ENCODE results near the gene PLEKHJ1. TPM values are rescaled to one million over a fixed set of nuclear protein-coding genes. Genes with fewer than 3 reads are reported as not detected.

The PLEKHJ1 gene
- total RNA-seq, 1 donor from 2014 or later, result 61.6 TPM

Other genes starting within 250 kb of the PLEKHJ1 start
- 32.5 and 52.0 TPM in 2 replicates for gene BTBD2, start 220.6 kb downstream of the PLEKHJ1 start, total RNA-seq
- gene MKNK2, start 185.1 kb downstream of the PLEKHJ1 start, total RNA-seq, result 105 and 109 TPM in 2 replicates
- 14.8 and 22.8 TPM in 2 replicates for gene MOB3A, start 140.0 kb downstream of the PLEKHJ1 start, total RNA-seq
- gene IZUMO4, start 139.4 kb downstream of the PLEKHJ1 start, total RNA-seq, result 0.76 and 0.77 TPM in 2 replicates
- gene AP3D1, start 84.8 kb downstream of the PLEKHJ1 start, total RNA-seq, result 57.6 and 85.2 TPM in 2 replicates
- gene DOT1L, start 72.4 kb downstream of the PLEKHJ1 start, total RNA-seq, result 2.7 and 4.9 TPM in 2 replicates
- 44.7 and 57.9 TPM in 2 replicates for gene SF3A2, start 495 bp upstream of the PLEKHJ1 start, total RNA-seq
- gene AMH, start 13.0 kb upstream of the PLEKHJ1 start, total RNA-seq, result 0.64 and 1.8 TPM in 2 replicates
- not detected in 2 replicates for gene JSRP1, start 20.1 kb upstream of the PLEKHJ1 start, total RNA-seq
- 0.13 and 0.51 TPM in 2 replicates for gene PEAK3, start 45.8 kb upstream of the PLEKHJ1 start, total RNA-seq
- gene LINGO3, start 71.8 kb upstream of the PLEKHJ1 start, total RNA-seq, result not detected in 2 replicates
- 90.9 and 94.4 TPM in 2 replicates for gene LSM7, start 92.3 kb upstream of the PLEKHJ1 start, total RNA-seq
- 13.9 and 25.8 TPM in 2 replicates for gene SPPL2B, start 92.4 kb upstream of the PLEKHJ1 start, total RNA-seq
- not detected in 2 replicates for gene TMPRSS9, start 123.9 kb upstream of the PLEKHJ1 start, total RNA-seq
- 50.4 and 54.4 TPM in 2 replicates for gene TIMM13, start 191.3 kb upstream of the PLEKHJ1 start, total RNA-seq
- 52.6 and 87.3 TPM in 2 replicates for gene LMNB2, start 220.6 kb upstream of the PLEKHJ1 start, total RNA-seq
- gene GADD45B, start 239.8 kb upstream of the PLEKHJ1 start, total RNA-seq, result 42.0 and 107 TPM in 2 replicates

All from dermis microvascular lymphatic vessel endothelial cell (primary cell).